ENCODE measurements around the gene CAPN11. TPM values are rescaled to one million over a fixed set of nuclear protein-coding genes. Genes with fewer than 3 reads are reported as not detected.
A peak's percentile ranks its signal among the peaks of the same experiment; 100 is the strongest.

CAPN11 gene
- total and polyA plus RNA-seq, 9 of the 15 experiments (the other 6 are each of a cell fraction or from before 2014, with no cell fraction given): 0.03 to 0.61 (median 0.17) TPM; not detected in 1

- peak in 1 of 2 experiments; percentile 29; a peak in 1 of 4 replicates for TF ChIP-seq KDM1A (IDR thresholded peaks at IDR 0.05)
- TF ChIP-seq SRSF3 (IDR thresholded peaks at IDR 0.05; ENCODE audit: insufficient read depth, low read length): no peak
- TF ChIP-seq BRD9 (IDR thresholded peaks at IDR 0.05; ENCODE audit: low read depth, partially characterized antibody): no peak
- TF ChIP-seq ZNF518B (CRISPR knock-in tag; IDR thresholded peaks at IDR 0.05): no peak
- no peak for TF ChIP-seq ZNF239 (CRISPR knock-in tag; IDR thresholded peaks at IDR 0.05)
- TF ChIP-seq, protein P1, sequence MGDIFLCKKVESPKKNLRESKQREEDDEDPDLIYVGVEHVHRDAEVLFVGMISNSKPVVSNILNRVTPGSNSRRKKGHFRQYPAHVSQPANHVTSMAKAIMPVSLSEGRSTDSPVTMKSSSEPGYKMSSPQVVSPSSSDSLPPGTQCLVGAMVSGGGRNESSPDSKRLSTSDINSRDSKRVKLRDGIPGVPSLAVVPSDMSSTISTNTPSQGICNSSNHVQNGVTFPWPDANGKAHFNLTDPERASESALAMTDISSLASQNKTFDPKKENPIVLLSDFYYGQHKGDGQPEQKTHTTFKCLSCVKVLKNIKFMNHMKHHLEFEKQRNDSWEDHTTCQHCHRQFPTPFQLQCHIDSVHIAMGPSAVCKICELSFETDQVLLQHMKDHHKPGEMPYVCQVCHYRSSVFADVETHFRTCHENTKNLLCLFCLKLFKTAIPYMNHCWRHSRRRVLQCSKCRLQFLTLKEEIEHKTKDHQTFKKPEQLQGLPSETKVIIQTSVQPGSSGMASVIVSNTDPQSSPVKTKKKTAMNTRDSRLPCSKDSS (IDR thresholded peaks at IDR 0.05; ENCODE audit: low read depth, partially characterized antibody): no peak
- TF ChIP-seq PHB2 (IDR thresholded peaks at IDR 0.05; ENCODE audit: low read depth): no peak
- TF ChIP-seq ZBTB7A (IDR thresholded peaks at IDR 0.05; ENCODE audit: borderline replicate concordance, control insufficient read depth, low read depth, low read length): peak; percentile 79
- TF ChIP-seq, protein P2, sequence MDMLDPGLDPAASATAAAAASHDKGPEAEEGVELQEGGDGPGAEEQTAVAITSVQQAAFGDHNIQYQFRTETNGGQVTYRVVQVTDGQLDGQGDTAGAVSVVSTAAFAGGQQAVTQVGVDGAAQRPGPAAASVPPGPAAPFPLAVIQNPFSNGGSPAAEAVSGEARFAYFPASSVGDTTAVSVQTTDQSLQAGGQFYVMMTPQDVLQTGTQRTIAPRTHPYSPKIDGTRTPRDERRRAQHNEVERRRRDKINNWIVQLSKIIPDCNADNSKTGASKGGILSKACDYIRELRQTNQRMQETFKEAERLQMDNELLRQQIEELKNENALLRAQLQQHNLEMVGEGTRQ (CRISPR knock-in tag; IDR thresholded peaks at IDR 0.05): peak; percentile 51; the same call in 1 of the 2 replicates
- TF ChIP-seq TCF7L2 (IDR thresholded peaks at IDR 0.05; ENCODE audit: low read depth, low read length): no peak
- TF ChIP-seq CREBBP (IDR thresholded peaks at IDR 0.05; ENCODE audit: low read depth, low read length): no peak
- TF ChIP-seq E2F3 (CRISPR knock-in tag; IDR thresholded peaks at IDR 0.05): 0 out of 2 replicates have a peak, but pooled peaks have one; percentile 56
- TF ChIP-seq RCOR1 (IDR thresholded peaks at IDR 0.05; ENCODE audit: borderline replicate concordance in 1 of 2, low read depth in 2 of 2, low read length in 2 of 2): peak in 1 of 2 experiments; percentile 56; a peak in 1 of 4 replicates
- TF ChIP-seq POLR2G (IDR thresholded peaks at IDR 0.05; ENCODE audit: low read depth, low read length): peak; percentile 88
- TF ChIP-seq EGR1 (conservative IDR thresholded peaks at IDR 0.05): no peak
- TF ChIP-seq MXI1 (IDR thresholded peaks at IDR 0.05; ENCODE audit: low read depth, low read length): peak; percentile 79
- no peak for TF ChIP-seq RFX1 (IDR thresholded peaks at IDR 0.05)
- peak; percentile 66 to 74 for TF ChIP-seq MAZ (CRISPR knock-in tag; conservative IDR thresholded peaks at IDR 0.05 in 1 of 2, IDR thresholded peaks at IDR 0.05 in 1 of 2)
- TF ChIP-seq NFRKB (IDR thresholded peaks at IDR 0.05; ENCODE audit: low read depth): no peak
- TF ChIP-seq SMAD3 (CRISPR knock-in tag; conservative IDR thresholded peaks at IDR 0.05): no peak
- no peak for TF ChIP-seq FOXJ2 (tag; IDR thresholded peaks at IDR 0.05)
- no peak for TF ChIP-seq NFIC (IDR thresholded peaks at IDR 0.05)
- TF ChIP-seq YY1 (IDR thresholded peaks at IDR 0.05; ENCODE audit: borderline replicate concordance in 1 of 3, control insufficient read depth in 1 of 3, extremely low read depth in 1 of 3, insufficient read depth in 3 of 3, insufficient read length in 1 of 3, insufficient replicate concordance in 2 of 3, low read depth in 1 of 3, low read length in 2 of 3): peak in 2 of 3 experiments; percentile 15 to 44
Measured at GRCh38 chr6:44223319-44224028, 64.9 kb downstream of the CAPN11 start, which contains the start of gene SLC29A1 (continued).

Data from K562 (cell line).